GM12878 (cell line): ENCODE measurements around the gene CLIC6.
A peak's percentile ranks its signal among the peaks of the same experiment; 100 is the strongest.

ENCODE experiments used
- ASH2L ChIP-seq: fragments of 300-600, 200-600 bp; sonication (generic); IDR thresholded peaks from 2 replicates; pipeline ENCODE4 v1.6.1; 2017; ENCODE audit warnings: low read depth, mild to moderate bottlenecking, borderline replicate concordance
- BCL11A ChIP-seq: IDR thresholded peaks from 2 replicates; pipeline ENCODE4 v1.6.1; 2011; ENCODE audit warnings: low read depth, low read length
- CBX3 ChIP-seq: fragments of 200-600 bp; sonication (generic); IDR thresholded peaks from 2 replicates; pipeline ENCODE4 v1.6.1; 2016; ENCODE audit warnings: low read depth, borderline replicate concordance
- CREB1 ChIP-seq: IDR thresholded peaks from 2 replicates; pipeline ENCODE4 v1.6.1; 2012; ENCODE audit warnings: low read depth, mild to moderate bottlenecking, inconsistent platforms
- CTCF ChIP-seq, 3 experiments: IDR thresholded peaks in 2 of 3; conservative IDR thresholded peaks in 1 of 3; 2 replicates each; pipeline ENCODE4 v1.5.1; 2011; ENCODE audit warnings: low read depth in 3 of 3, low read length in 3 of 3, mild to moderate bottlenecking in 3 of 3, control low read depth in 2 of 3, moderate library complexity in 2 of 3, inconsistent platforms in 1 of 3, mixed read lengths in 1 of 3; ENCODE audit not compliant: control insufficient read depth in 2 of 3, insufficient read depth in 1 of 3; ENCODE audit errors: extremely low read depth in 1 of 3
- EP300 ChIP-seq, 2 experiments: fragments of 150-350 bp in 1 of 2; IDR thresholded peaks; 2 replicates each; pipeline ENCODE4 v1.6.1; 2011 to 2012; ENCODE audit warnings: low read depth in 2 of 2, low read length in 2 of 2, borderline replicate concordance in 1 of 2, improper control_type of control experiment in 1 of 2, inconsistent platforms in 1 of 2; ENCODE audit not compliant: control insufficient read depth in 1 of 2
- FOS ChIP-seq: IDR thresholded peaks from 3 replicates; pipeline ENCODE4 v1.6.1; 2011; ENCODE audit warnings: borderline replicate concordance; ENCODE audit not compliant: insufficient read length; ENCODE audit errors: extremely low read depth
- GABPA ChIP-seq: IDR thresholded peaks from 2 replicates; pipeline ENCODE4 v1.6.1; 2014; ENCODE audit warnings: antibody characterized with exemption, low read depth, mild to moderate bottlenecking, inconsistent platforms
- NFYB ChIP-seq: IDR thresholded peaks from 2 replicates; pipeline ENCODE4 v1.6.1; 2011; ENCODE audit warnings: low read depth, mild to moderate bottlenecking, low read length, improper control_type of control experiment, moderate library complexity; ENCODE audit not compliant: insufficient read depth
- POLR2AphosphoS5 ChIP-seq: IDR thresholded peaks from 2 replicates; pipeline ENCODE4 v1.6.1; 2011; ENCODE audit warnings: mild to moderate bottlenecking, low read length, inconsistent platforms
- REST ChIP-seq: IDR thresholded peaks from 2 replicates; pipeline ENCODE4 v1.6.1; 2012; ENCODE audit warnings: mild to moderate bottlenecking, low read depth, low read length
- RFX5 ChIP-seq: IDR thresholded peaks from 2 replicates; pipeline ENCODE4 v1.6.1; 2011; ENCODE audit warnings: low read depth, low read length, improper control_type of control experiment
- SREBF2 ChIP-seq: IDR thresholded peaks from 2 replicates; pipeline ENCODE4 v1.6.1; 2012; ENCODE audit warnings: mild to moderate bottlenecking, low read length
- USF2 ChIP-seq: IDR thresholded peaks from 2 replicates; pipeline ENCODE4 v1.6.1; 2011; ENCODE audit warnings: low read depth, low read length, improper control_type of control experiment, borderline replicate concordance

- no peak for TF ChIP-seq GABPA
- TF ChIP-seq USF2 = no peak
- no peak for TF ChIP-seq FOS
- TF ChIP-seq CBX3 = no peak
- no peak for TF ChIP-seq ASH2L
- TF ChIP-seq POLR2AphosphoS5 = no peak
- no peak for TF ChIP-seq CTCF (IDR thresholded peaks at IDR 0.05 in 2 of 3, conservative IDR thresholded peaks at IDR 0.05 in 1 of 3; ENCODE audit: control insufficient read depth in 2 of 3, extremely low read depth in 1 of 3, insufficient read depth in 1 of 3, low read depth in 3 of 3, low read length in 3 of 3)
- TF ChIP-seq SREBF2 = no peak
- TF ChIP-seq RFX5 = no peak
- TF ChIP-seq EP300 (IDR thresholded peaks at IDR 0.05; ENCODE audit: borderline replicate concordance in 1 of 2, control insufficient read depth in 1 of 2, low read depth in 2 of 2, low read length in 2 of 2) = peak in 1 of 2 experiments; percentile 65; a peak in 2 of 4 replicates
- no peak for TF ChIP-seq CREB1
- peak; percentile 36; the same call in 1 of the 2 replicates for TF ChIP-seq BCL11A
- TF ChIP-seq NFYB = no peak
- TF ChIP-seq REST = no peak
Observed at GRCh38 chr21:34642211-34643075, 26.4 kb upstream of the CLIC6 start.
